Bronchial epithelial cell (primary cell): Measurements from ENCODE around the gene GZMM. TPM values are rescaled to one million over a fixed set of nuclear protein-coding genes. Genes with fewer than 3 reads are reported as not detected.
A peak's percentile ranks its signal among the peaks of the same experiment; 100 is the strongest.

Source experiments
- DNase-seq: peaks from one replicate; pipeline ENCODE4 v3.0.0-alpha.2; 2010; ENCODE audit warnings: low read depth
- FAIRE-seq: peaks from 2 replicates; lab custom pipeline; 2011; peaks lifted over from hg19 to GRCh38; lab: Jason Lieb, UNC
- H3K27me3 ChIP-seq: 2 replicates; pipeline ENCODE4 v1.5.1; 2011; ENCODE audit warnings: low read length; ENCODE audit not compliant: control insufficient read depth, insufficient read depth
- H3K36me3 ChIP-seq: 2 replicates; pipeline ENCODE4 v1.5.1; 2011; ENCODE audit warnings: low read length; ENCODE audit not compliant: control insufficient read depth, insufficient read depth
- H3K4me3 ChIP-seq: 2 replicates; pipeline ENCODE4 v1.5.1; 2011; ENCODE audit warnings: mild to moderate bottlenecking, low read depth, low read length, control low read depth
- CTCF ChIP-seq: IDR thresholded peaks from 2 replicates; pipeline ENCODE4 v1.5.1; 2011; ENCODE audit warnings: mild to moderate bottlenecking, moderate library complexity, low read length, control low read depth, inconsistent platforms; ENCODE audit not compliant: insufficient read depth, severe bottlenecking
- total RNA-seq: library from RNA; depleted of rRNA; stranded (reverse); fragments of >200 nt; gene quantifications from 2 replicates; pipeline ENCODE4 v1.2.1, GENCODE V29; 2014

The GZMM gene
- total RNA-seq, 1 donor from 2014 or later = not detected

- DNase-seq (no peak), FAIRE-seq (no peak)
- H3K27me3 ChIP-seq = no peaks in the 10 kb centered on the region
- no peak for TF ChIP-seq CTCF
- no peak overlapping the region for H3K4me3 ChIP-seq
- no peaks in the 10 kb centered on the region for H3K36me3 ChIP-seq
Measured at GRCh38 chr19:517721-518597, 25.9 kb upstream of the GZMM start.

- no peak overlapping the region for H3K4me3 ChIP-seq
- FAIRE-seq = no peak
Measured at GRCh38 chr19:518598-519231, 25.1 kb upstream of the GZMM start.

GRCh38 chr19:519449-519865, 24.4 kb upstream of the GZMM start:
- no peak for FAIRE-seq
- no peak for TF ChIP-seq CTCF
- H3K4me3 ChIP-seq = no peak overlapping the region

More at GRCh38 chr19:518598-519231, 25.1 kb upstream of the GZMM start:
- H3K27me3 ChIP-seq = no peaks in the 10 kb centered on the region
- no peaks in the 10 kb centered on the region for H3K36me3 ChIP-seq
- no peak for DNase-seq
- peak; percentile 21 for TF ChIP-seq CTCF

GRCh38 chr19:522726-523125, 21.1 kb upstream of the GZMM start:
- no peak for FAIRE-seq
- TF ChIP-seq CTCF = no peak

More at GRCh38 chr19:519449-519865, 24.4 kb upstream of the GZMM start:
- DNase-seq = no peak
- no peaks in the 10 kb centered on the region for H3K36me3 ChIP-seq
- H3K27me3 ChIP-seq = no peaks in the 10 kb centered on the region

GRCh38 chr19:524062-524674, 19.7 kb upstream of the GZMM start:
- Histone ChIP-seq H3K4me3 (no peak overlapping the region), H3K36me3 (no peaks in the 10 kb centered on the region), H3K27me3 (peaks cover 2% of the 10 kb centered on the region)
- DNase-seq (no peak), FAIRE-seq (no peak)
- no peak for TF ChIP-seq CTCF

More at GRCh38 chr19:522726-523125, 21.1 kb upstream of the GZMM start:
- Histone ChIP-seq H3K27me3 (peaks cover 2% of the 10 kb centered on the region), H3K36me3 (no peaks in the 10 kb centered on the region), H3K4me3 (no peak overlapping the region)
- no peak for DNase-seq
